Hepatocyte (in vitro differentiated cells): ENCODE measurements around the gene PIGC.

ENCODE experiments used
- CTCF ChIP-seq: fragments of 200-600 bp; sonication (generic); IDR thresholded peaks from 2 replicates; pipeline ENCODE4 v1.5.1; 2016; ENCODE audit warnings: antibody characterized with exemption, mild to moderate bottlenecking; ENCODE audit not compliant: poor library complexity
- EZH2 ChIP-seq: fragments of 200-600 bp; sonication (generic); IDR thresholded peaks from 2 replicates; pipeline ENCODE4 v1.6.1; 2016; ENCODE audit warnings: antibody characterized with exemption, mild to moderate bottlenecking, borderline replicate concordance
- EZH2phosphoT487 ChIP-seq: fragments of 200-600 bp; sonication (generic); IDR thresholded peaks from one replicate; pipeline ENCODE4 v1.6.1; 2018; ENCODE audit warnings: antibody characterized with exemption, mild to moderate bottlenecking, low read depth, moderate library complexity; ENCODE audit not compliant: unreplicated experiment, severe bottlenecking

GRCh38 chr1:172450524-172450885 is 6.6 kb upstream of the PIGC start:
- TF ChIP-seq CTCF (no peak), EZH2 (no peak), EZH2phosphoT487 (no peak)
